ENCODE measurements around the gene TRAM2. TPM values are rescaled to one million over a fixed set of nuclear protein-coding genes. Genes with fewer than 3 reads are reported as not detected.

The TRAM2 gene
- total and polyA plus RNA-seq, 9 of the 15 experiments (the other 6 are each of a cell fraction or from before 2014, with no cell fraction given) = 2.6 to 13.3 (median 8.9) TPM

- no peak for TF ChIP-seq ZHX1 (conservative IDR thresholded peaks at IDR 0.05; ENCODE audit: low read length)
- no peak for TF ChIP-seq ZNF592 (IDR thresholded peaks at IDR 0.05)
- 0 out of 2 replicates have a peak, but pooled peaks have one; percentile 21 for TF ChIP-seq GATA2 (CRISPR knock-in tag; IDR thresholded peaks at IDR 0.05)
- TF ChIP-seq FOSL1 (tag; conservative IDR thresholded peaks at IDR 0.05) = 0 out of 2 replicates have a peak, but pooled peaks have one; percentile 28
- 0 out of 2 replicates have a peak, but pooled peaks have one; percentile 47 for TF ChIP-seq MTA2 (IDR thresholded peaks at IDR 0.05; ENCODE audit: low read depth)
- peak; percentile 69 for TF ChIP-seq ARID1B (IDR thresholded peaks at IDR 0.05)
- TF ChIP-seq CBFA2T3 (IDR thresholded peaks at IDR 0.05) = peak; percentile 78
- TF ChIP-seq BHLHE40 (IDR thresholded peaks at IDR 0.05; ENCODE audit: low read length) = peak; percentile 36; the same call in 1 of the 2 replicates
- 0 out of 2 replicates have a peak, but pooled peaks have one; percentile 25 for TF ChIP-seq NFIC (IDR thresholded peaks at IDR 0.05)
- no peak for TF ChIP-seq KAT7 (CRISPR knock-in tag; IDR thresholded peaks at IDR 0.05; ENCODE audit: borderline replicate concordance)
- TF ChIP-seq ZNF274 (IDR thresholded peaks at IDR 0.05; ENCODE audit: borderline replicate concordance, low read depth, low read length) = no peak
- peak; percentile 64 to 91; a peak in 3 of 4 replicates for TF ChIP-seq RCOR1 (IDR thresholded peaks at IDR 0.05; ENCODE audit: borderline replicate concordance in 1 of 2, low read depth in 2 of 2, low read length in 2 of 2)
- TF ChIP-seq PRDM10 (IDR thresholded peaks at IDR 0.05; ENCODE audit: partially characterized antibody) = peak; percentile 80
- TF ChIP-seq TAF15 (IDR thresholded peaks at IDR 0.05; ENCODE audit: low read depth, low read length) = no peak
- TF ChIP-seq FUS (optimal IDR thresholded peaks at IDR 0.05; ENCODE audit: low read depth, low read length) = no peak
- no peak for TF ChIP-seq NCOA1 (IDR thresholded peaks at IDR 0.05; ENCODE audit: low read depth)
- peak; percentile 71 for TF ChIP-seq TAL1 (IDR thresholded peaks at IDR 0.05)
- no peak for TF ChIP-seq NR3C1 (CRISPR knock-in tag; IDR thresholded peaks at IDR 0.05)
- TF ChIP-seq CBFA2T2 (conservative IDR thresholded peaks at IDR 0.05) = peak; percentile 59
Measured at GRCh38 chr6:52588087-52588709, 11.3 kb upstream of the TRAM2 start (continued).
